ENCODE data around the gene OR51T1. TPM values are rescaled to one million over a fixed set of nuclear protein-coding genes. Genes with fewer than 3 reads are reported as not detected.

The OR51T1 gene
- polyA plus RNA-seq, 2 donors: not detected

GRCh38 chr11:4882543-4882942, 843 bp downstream of the OR51T1 start:
- Histone ChIP-seq H3K4me3 (ENCODE audit: low read depth in 1 of 2, low read length in 2 of 2) (no peak overlapping the region), H3K27me3 (ENCODE audit: control insufficient read depth in 1 of 2, insufficient read depth in 2 of 2, low read length in 2 of 2) (no peaks in the 10 kb centered on the region), H3K4me1 (ENCODE audit: control insufficient read depth in 2 of 2, insufficient read depth in 2 of 2, low read length in 1 of 2) (no peaks in the 10 kb centered on the region), H3K36me3 (ENCODE audit: control insufficient read depth in 2 of 2, insufficient read depth in 2 of 2, low read length in 1 of 2) (no peaks in the 10 kb centered on the region), H3K9me3 (ENCODE audit: control insufficient read depth in 2 of 2, insufficient read depth in 1 of 2, low read depth in 1 of 2, low read length in 1 of 2) (no peaks in the 10 kb centered on the region), H3K27ac (ENCODE audit: low read depth in 2 of 2, low read length in 1 of 2) (no peak overlapping the region)
- 80 to 81% methylated on average over 5 of the region's 5 CpGs for WGBS, 2 donors

- WGBS, 2 donors: 63 to 68% methylated on average over 3 of the region's 3 CpGs
- Histone ChIP-seq H3K4me1 (ENCODE audit: control insufficient read depth in 2 of 2, insufficient read depth in 2 of 2, low read length in 1 of 2) (no peaks in the 10 kb centered on the region), H3K27ac (ENCODE audit: low read depth in 2 of 2, low read length in 1 of 2) (no peak overlapping the region)
Observed at GRCh38 chr11:4884361-4884760, 2.7 kb downstream of the OR51T1 start.

GRCh38 chr11:4886186-4886585, 4.5 kb downstream of the OR51T1 start:
- H3K27ac ChIP-seq (ENCODE audit: low read depth in 2 of 2, low read length in 1 of 2): no peak overlapping the region
- no peak overlapping the region for H3K4me3 ChIP-seq (ENCODE audit: low read depth in 1 of 2, low read length in 2 of 2)
- H3K9me3 ChIP-seq (ENCODE audit: control insufficient read depth in 2 of 2, insufficient read depth in 1 of 2, low read depth in 1 of 2, low read length in 1 of 2): no peaks in the 10 kb centered on the region
- H3K4me1 ChIP-seq (ENCODE audit: control insufficient read depth in 2 of 2, insufficient read depth in 2 of 2, low read length in 1 of 2): no peaks in the 10 kb centered on the region
- no peaks in the 10 kb centered on the region for H3K36me3 ChIP-seq (ENCODE audit: control insufficient read depth in 2 of 2, insufficient read depth in 2 of 2, low read length in 1 of 2)
- 50% methylated on average over 3 of the region's 3 CpGs for WGBS, 2 donors
- no peaks in the 10 kb centered on the region for H3K27me3 ChIP-seq (ENCODE audit: control insufficient read depth in 1 of 2, insufficient read depth in 2 of 2, low read length in 2 of 2)

More at GRCh38 chr11:4884361-4884760, 2.7 kb downstream of the OR51T1 start:
- Histone ChIP-seq H3K36me3 (ENCODE audit: control insufficient read depth in 2 of 2, insufficient read depth in 2 of 2, low read length in 1 of 2) (no peaks in the 10 kb centered on the region), H3K27me3 (ENCODE audit: control insufficient read depth in 1 of 2, insufficient read depth in 2 of 2, low read length in 2 of 2) (no peaks in the 10 kb centered on the region), H3K4me3 (ENCODE audit: low read depth in 1 of 2, low read length in 2 of 2) (no peak overlapping the region), H3K9me3 (ENCODE audit: control insufficient read depth in 2 of 2, insufficient read depth in 1 of 2, low read depth in 1 of 2, low read length in 1 of 2) (no peaks in the 10 kb centered on the region)

- H3K27me3 ChIP-seq (ENCODE audit: control insufficient read depth in 1 of 2, insufficient read depth in 2 of 2, low read length in 2 of 2): no peaks in the 10 kb centered on the region
- no peak overlapping the region for H3K4me3 ChIP-seq (ENCODE audit: low read depth in 1 of 2, low read length in 2 of 2)
- 0% methylated on average over 1 of the region's 1 CpG for WGBS, 2 donors
- no peaks in the 10 kb centered on the region for H3K9me3 ChIP-seq (ENCODE audit: control insufficient read depth in 2 of 2, insufficient read depth in 1 of 2, low read depth in 1 of 2, low read length in 1 of 2)
- no peak overlapping the region for H3K27ac ChIP-seq (ENCODE audit: low read depth in 2 of 2, low read length in 1 of 2)
- H3K36me3 ChIP-seq (ENCODE audit: control insufficient read depth in 2 of 2, insufficient read depth in 2 of 2, low read length in 1 of 2): no peaks in the 10 kb centered on the region
- H3K4me1 ChIP-seq (ENCODE audit: control insufficient read depth in 2 of 2, insufficient read depth in 2 of 2, low read length in 1 of 2): no peaks in the 10 kb centered on the region
Observed at GRCh38 chr11:4887591-4887990, 5.9 kb downstream of the OR51T1 start.

GRCh38 chr11:4890279-4890678, 8.6 kb downstream of the OR51T1 start:
- Histone ChIP-seq H3K9me3 (ENCODE audit: control insufficient read depth in 2 of 2, insufficient read depth in 1 of 2, low read depth in 1 of 2, low read length in 1 of 2) (no peaks in the 10 kb centered on the region), H3K4me1 (ENCODE audit: control insufficient read depth in 2 of 2, insufficient read depth in 2 of 2, low read length in 1 of 2) (no peaks in the 10 kb centered on the region), H3K27me3 (ENCODE audit: control insufficient read depth in 1 of 2, insufficient read depth in 2 of 2, low read length in 2 of 2) (no peaks in the 10 kb centered on the region), H3K27ac (ENCODE audit: low read depth in 2 of 2, low read length in 1 of 2) (no peak overlapping the region), H3K4me3 (ENCODE audit: low read depth in 1 of 2, low read length in 2 of 2) (no peak overlapping the region), H3K36me3 (ENCODE audit: control insufficient read depth in 2 of 2, insufficient read depth in 2 of 2, low read length in 1 of 2) (no peaks in the 10 kb centered on the region)
- WGBS, 2 donors: 84 to 90% methylated on average over 2 of the region's 2 CpGs

GRCh38 chr11:4891996-4892640, 10.4 kb downstream of the OR51T1 start:
- Histone ChIP-seq H3K4me3 (ENCODE audit: low read depth in 1 of 2, low read length in 2 of 2) (no peak overlapping the region), H3K27ac (ENCODE audit: low read depth in 2 of 2, low read length in 1 of 2) (no peak overlapping the region), H3K36me3 (ENCODE audit: control insufficient read depth in 2 of 2, insufficient read depth in 2 of 2, low read length in 1 of 2) (no peaks in the 10 kb centered on the region), H3K27me3 (ENCODE audit: control insufficient read depth in 1 of 2, insufficient read depth in 2 of 2, low read length in 2 of 2) (no peaks in the 10 kb centered on the region), H3K4me1 (ENCODE audit: control insufficient read depth in 2 of 2, insufficient read depth in 2 of 2, low read length in 1 of 2) (no peaks in the 10 kb centered on the region), H3K9me3 (ENCODE audit: control insufficient read depth in 2 of 2, insufficient read depth in 1 of 2, low read depth in 1 of 2, low read length in 1 of 2) (no peaks in the 10 kb centered on the region)
- 82 to 88% methylated on average over 1 of the region's 1 CpG for WGBS, 2 donors

GRCh38 chr11:4903484-4903883, 21.8 kb downstream of the OR51T1 start, which contains the start of gene OR51A7:
Gene OR51A7 (plus strand): TSS chr11:4903783. CDS start chr11:4907370, 3,587 bp downstream.
- Histone ChIP-seq H3K36me3 (ENCODE audit: control insufficient read depth in 2 of 2, insufficient read depth in 2 of 2, low read length in 1 of 2) (no peaks in the 10 kb centered on the region), H3K4me3 (ENCODE audit: low read depth in 1 of 2, low read length in 2 of 2) (no peak within 1 kb of the TSS), H3K27me3 (ENCODE audit: control insufficient read depth in 1 of 2, insufficient read depth in 2 of 2, low read length in 2 of 2) (no peaks in the 10 kb centered on the region), H3K4me1 (ENCODE audit: control insufficient read depth in 2 of 2, insufficient read depth in 2 of 2, low read length in 1 of 2) (no peaks in the 10 kb centered on the region), H3K9me3 (ENCODE audit: control insufficient read depth in 2 of 2, insufficient read depth in 1 of 2, low read depth in 1 of 2, low read length in 1 of 2) (no peaks in the 10 kb centered on the region), H3K27ac (ENCODE audit: low read depth in 2 of 2, low read length in 1 of 2) (no peak within 1 kb of the TSS)

GRCh38 chr11:4916581-4916980, 34.9 kb downstream of the OR51T1 start:
- H3K36me3 ChIP-seq (ENCODE audit: control insufficient read depth in 2 of 2, insufficient read depth in 2 of 2, low read length in 1 of 2): no peaks in the 10 kb centered on the region
- H3K9me3 ChIP-seq (ENCODE audit: control insufficient read depth in 2 of 2, insufficient read depth in 1 of 2, low read depth in 1 of 2, low read length in 1 of 2): no peaks in the 10 kb centered on the region
- H3K27ac ChIP-seq (ENCODE audit: low read depth in 2 of 2, low read length in 1 of 2): no peak overlapping the region
- H3K27me3 ChIP-seq (ENCODE audit: control insufficient read depth in 1 of 2, insufficient read depth in 2 of 2, low read length in 2 of 2): no peaks in the 10 kb centered on the region
- no peak overlapping the region for H3K4me3 ChIP-seq (ENCODE audit: low read depth in 1 of 2, low read length in 2 of 2)
- H3K4me1 ChIP-seq (ENCODE audit: control insufficient read depth in 2 of 2, insufficient read depth in 2 of 2, low read length in 1 of 2): no peaks in the 10 kb centered on the region

- Histone ChIP-seq H3K9me3 (ENCODE audit: control insufficient read depth in 2 of 2, insufficient read depth in 1 of 2, low read depth in 1 of 2, low read length in 1 of 2) (no peaks in the 10 kb centered on the region), H3K4me1 (ENCODE audit: control insufficient read depth in 2 of 2, insufficient read depth in 2 of 2, low read length in 1 of 2) (no peaks in the 10 kb centered on the region), H3K27ac (ENCODE audit: low read depth in 2 of 2, low read length in 1 of 2) (no peak within 1 kb of the TSS), H3K36me3 (ENCODE audit: control insufficient read depth in 2 of 2, insufficient read depth in 2 of 2, low read length in 1 of 2) (no peaks in the 10 kb centered on the region), H3K27me3 (ENCODE audit: control insufficient read depth in 1 of 2, insufficient read depth in 2 of 2, low read length in 2 of 2) (no peaks in the 10 kb centered on the region), H3K4me3 (ENCODE audit: low read depth in 1 of 2, low read length in 2 of 2) (no peak within 1 kb of the TSS)
- WGBS, 2 donors: 77 to 90% methylated on average over 4 of the region's 4 CpGs
Observed at GRCh38 chr11:4919250-4919649, 37.5 kb downstream of the OR51T1 start, which contains the start of gene OR51G2. Gene OR51G2 (minus strand): TSS chr11:4919350. CDS start chr11:4915663, 3,687 bp downstream.

- WGBS, 2 donors: 67 to 79% methylated on average over 1 of the region's 1 CpG
- Histone ChIP-seq H3K36me3 (ENCODE audit: control insufficient read depth in 2 of 2, insufficient read depth in 2 of 2, low read length in 1 of 2) (no peaks in the 10 kb centered on the region), H3K9me3 (ENCODE audit: control insufficient read depth in 2 of 2, insufficient read depth in 1 of 2, low read depth in 1 of 2, low read length in 1 of 2) (no peaks in the 10 kb centered on the region), H3K27ac (ENCODE audit: low read depth in 2 of 2, low read length in 1 of 2) (no peak overlapping the region), H3K4me3 (ENCODE audit: low read depth in 1 of 2, low read length in 2 of 2) (no peak overlapping the region), H3K27me3 (ENCODE audit: control insufficient read depth in 1 of 2, insufficient read depth in 2 of 2, low read length in 2 of 2) (no peaks in the 10 kb centered on the region), H3K4me1 (ENCODE audit: control insufficient read depth in 2 of 2, insufficient read depth in 2 of 2, low read length in 1 of 2) (no peaks in the 10 kb centered on the region)
Observed at GRCh38 chr11:4921796-4922195, 40.1 kb downstream of the OR51T1 start.

All from esophagus (tissue), 2 donors.